Activated T-helper 9 cell treated with anti-CD3 and anti-CD28 coated beads, Interleukin-2, amount 50 U/mL, for 16 hours (primary cell): ENCODE measurements around the gene LATS2.
A peak's percentile ranks its signal among the peaks of the same experiment; 100 is the strongest.
"Not testable (repeated sequence)": the region's sequence is repeated elsewhere in the genome, so short reads cannot be mapped to it uniquely, and the experiment has no call there.

Experiments used
- DNase-seq: peaks from one replicate; pipeline ENCODE4 v3.0.0-alpha.2; 2020; ENCODE audit warnings: low read depth

Gene LATS2

DNA sequence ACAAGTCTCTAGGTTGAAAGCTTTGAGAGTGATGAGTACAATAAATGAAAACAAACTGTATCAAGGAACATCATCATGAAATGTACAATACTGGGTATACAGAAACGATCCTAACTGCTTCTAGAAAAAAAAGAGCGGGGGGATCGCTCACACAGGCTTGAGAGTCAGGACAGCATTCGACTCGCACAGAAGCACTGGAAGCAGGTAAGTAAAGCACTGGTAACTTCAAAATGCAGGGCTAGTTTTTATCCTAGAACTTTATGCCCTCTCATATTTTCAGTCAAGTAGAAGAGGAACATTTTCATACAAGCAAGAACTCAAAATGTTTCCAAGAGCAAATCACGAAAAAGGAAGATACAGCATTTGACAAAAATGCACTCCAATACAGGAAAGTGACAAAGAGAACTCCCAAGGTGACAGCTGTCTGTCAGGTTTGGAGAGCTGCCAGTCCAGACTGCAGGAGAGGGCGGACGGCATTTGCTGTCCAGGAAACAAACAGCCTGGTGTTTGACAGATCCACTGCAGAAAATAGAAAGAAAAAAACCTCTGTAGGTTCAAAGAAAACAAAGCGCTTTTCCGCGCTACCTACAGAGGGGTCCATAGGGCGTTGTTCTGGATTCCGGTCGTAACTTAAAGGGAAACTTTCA lies 100.6 kb downstream of the LATS2 start:
- DNase-seq, result no peak

DNA sequence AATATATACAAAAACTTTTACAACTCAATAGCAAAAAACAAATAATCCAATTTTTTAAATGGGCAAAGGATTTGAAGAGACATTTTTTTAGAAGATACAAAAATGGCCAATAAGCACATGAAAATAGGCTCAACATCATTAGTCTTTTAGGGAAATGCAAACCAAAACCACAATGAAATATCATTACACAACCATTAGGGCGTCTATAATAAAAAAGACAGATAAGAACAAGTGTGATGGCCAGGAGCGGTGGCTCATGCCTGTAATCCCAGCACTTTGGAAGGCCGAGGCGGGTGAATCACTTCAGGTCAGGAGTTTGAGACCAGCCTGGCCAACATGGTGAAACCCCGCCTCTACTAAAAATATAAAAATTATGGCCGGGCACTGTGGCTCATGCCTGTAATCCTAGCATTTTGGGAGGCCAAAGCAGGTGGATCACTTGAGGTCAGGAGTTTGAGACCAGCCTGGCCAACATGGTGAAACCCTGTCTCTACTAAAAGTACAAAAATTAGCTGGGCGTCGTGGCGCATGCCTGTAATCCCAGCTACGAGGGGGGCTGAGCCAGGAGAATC lies 104.3 kb downstream of the LATS2 start:
- DNase-seq, result not testable (repeated sequence)

DNA sequence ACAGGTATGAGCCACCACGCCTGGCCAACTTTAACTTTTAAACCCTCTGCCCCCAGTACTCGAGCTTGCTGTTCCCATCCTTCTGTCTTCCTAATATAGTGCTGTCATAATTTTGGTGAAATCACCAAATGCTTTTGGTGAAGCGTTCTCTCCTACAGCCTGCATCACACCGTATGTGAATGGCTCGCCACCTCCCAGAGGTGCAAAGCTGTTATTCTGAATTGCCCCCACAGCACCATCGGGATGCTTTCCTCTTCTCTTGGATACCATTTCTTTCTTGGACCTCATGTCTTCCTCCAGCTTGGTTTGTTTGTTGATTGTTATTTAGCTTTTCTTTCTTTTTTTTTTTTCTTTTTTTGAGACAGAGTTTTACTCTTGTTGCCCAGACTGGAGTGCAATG lies 105.9 kb downstream of the LATS2 start:
- DNase-seq, result no peak

DNA sequence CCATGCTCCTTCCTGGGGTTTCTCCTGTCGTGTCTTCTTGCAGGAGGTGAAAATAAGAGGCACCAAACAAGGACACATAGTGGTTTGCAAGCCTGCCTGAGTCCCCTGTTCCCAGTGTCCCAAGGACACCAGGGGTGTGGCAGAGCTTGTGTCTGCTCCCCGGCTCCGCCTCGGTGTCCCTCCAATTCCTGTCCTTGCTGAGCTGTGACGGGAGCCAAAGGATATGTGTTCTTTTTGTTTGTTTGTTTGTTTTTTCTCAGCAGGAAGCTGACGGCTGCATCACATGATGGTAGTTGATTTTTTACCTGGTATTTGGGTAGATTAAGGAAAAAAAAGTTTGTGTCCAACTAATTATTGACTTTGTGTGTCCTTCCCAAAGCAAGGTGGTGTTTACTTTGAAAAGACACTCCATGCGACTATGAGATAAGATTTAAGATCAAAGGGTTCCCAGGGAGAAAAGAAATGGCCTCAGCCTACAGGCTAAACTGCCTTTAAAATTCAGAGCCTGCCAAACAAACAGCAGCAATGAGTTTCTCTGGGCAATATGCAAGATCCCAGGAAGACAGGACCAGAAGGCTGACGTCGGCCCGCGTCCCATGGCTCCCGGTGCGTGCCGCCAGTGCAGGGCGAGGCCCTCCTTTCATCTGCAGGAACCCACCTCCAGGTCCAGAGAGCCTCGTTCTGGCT lies 108.0 kb downstream of the LATS2 start:
- DNase-seq, result no peak

DNA sequence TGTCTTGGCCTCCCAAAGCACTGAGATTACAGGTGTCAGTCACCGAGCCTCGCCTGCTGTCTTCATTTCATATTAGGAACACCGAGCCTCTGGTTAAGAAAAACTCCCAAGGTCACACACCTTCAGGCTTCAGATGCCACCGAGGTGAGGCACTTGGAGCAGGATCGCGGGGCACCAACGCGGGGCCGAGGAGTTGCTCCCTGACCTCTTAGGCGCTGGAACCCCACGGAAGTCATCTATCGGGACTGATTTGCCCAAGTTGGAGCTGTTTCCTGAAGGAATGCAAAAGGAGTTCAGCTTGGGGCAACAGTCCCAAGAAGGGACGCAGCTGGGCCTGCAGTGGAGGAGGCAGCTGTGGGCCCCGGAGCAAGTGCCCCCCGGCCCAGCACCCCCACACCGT lies 108.5 kb downstream of the LATS2 start:
- DNase-seq, result no peak

DNA sequence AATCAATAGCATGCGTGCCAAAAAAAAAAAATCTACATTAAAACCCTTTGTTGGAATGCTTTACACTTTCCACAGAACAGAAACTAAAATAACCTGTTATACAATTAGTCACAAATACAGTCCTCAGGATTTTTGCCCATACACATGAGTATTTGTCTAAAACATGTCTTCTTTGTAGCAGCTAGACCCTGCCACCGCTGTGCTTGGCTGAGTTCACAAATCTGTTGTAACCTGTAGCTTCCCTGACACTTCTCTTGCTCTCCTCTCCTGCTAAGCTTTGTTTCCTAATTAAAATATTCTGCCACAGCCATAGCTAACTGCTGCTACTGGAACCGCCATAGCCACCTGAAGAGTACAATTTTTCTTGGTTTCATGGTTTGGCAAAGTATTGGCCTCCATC lies 113.4 kb downstream of the LATS2 start:
- DNase-seq, result not testable (repeated sequence)

DNA sequence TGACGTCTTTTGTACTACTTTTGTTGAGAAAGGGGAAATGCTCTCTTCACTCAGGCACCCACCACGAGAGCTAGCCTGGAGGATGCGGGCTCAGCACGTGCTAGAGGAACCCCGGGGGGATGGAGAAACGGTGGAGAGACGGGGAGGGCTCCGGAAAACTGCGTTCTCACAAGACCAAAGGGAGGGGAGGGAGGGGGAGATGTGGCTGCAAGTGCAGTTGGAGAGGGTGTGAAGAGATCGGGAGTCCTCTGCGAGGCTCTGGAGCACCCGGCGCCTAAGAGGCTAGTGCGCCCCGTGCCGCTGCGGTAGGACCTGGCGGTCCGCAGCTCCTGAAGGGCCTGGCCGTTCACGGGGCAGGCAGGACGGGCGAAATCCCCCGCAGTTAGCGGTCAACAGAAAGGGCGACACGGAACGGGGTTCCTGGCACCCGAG lies 115.4 kb downstream of the LATS2 start:
- no peak for DNase-seq

DNA sequence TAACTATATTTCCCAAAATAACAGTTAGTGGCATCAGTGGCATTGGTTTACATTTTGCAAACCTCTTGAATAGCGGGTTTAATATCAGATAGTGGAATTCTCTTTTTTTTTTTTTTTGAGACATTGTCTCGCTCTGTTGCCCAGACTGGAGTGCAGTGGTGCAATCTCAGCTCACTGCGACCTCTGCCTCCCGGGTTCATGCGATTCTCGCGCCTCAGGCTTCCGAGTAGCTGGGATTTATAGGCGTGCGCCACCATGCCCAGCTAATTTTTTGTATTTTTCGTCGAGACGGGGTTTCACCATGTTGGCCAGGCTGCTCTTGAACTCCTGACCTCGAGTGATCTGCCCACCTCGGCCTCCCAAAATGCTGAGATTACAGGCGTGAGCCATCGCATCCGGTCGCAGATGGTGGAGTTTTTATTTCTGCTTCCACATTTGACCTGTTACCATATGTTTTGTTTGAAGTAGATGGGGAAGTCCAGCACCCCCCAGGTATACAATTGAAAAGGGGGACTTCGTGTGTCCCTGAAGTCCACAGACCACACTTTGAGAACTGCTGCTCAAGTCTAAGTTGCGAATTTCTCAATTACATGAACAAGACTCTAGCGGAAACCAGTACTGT lies 118.3 kb downstream of the LATS2 start:
- DNase-seq, result no peak

DNA sequence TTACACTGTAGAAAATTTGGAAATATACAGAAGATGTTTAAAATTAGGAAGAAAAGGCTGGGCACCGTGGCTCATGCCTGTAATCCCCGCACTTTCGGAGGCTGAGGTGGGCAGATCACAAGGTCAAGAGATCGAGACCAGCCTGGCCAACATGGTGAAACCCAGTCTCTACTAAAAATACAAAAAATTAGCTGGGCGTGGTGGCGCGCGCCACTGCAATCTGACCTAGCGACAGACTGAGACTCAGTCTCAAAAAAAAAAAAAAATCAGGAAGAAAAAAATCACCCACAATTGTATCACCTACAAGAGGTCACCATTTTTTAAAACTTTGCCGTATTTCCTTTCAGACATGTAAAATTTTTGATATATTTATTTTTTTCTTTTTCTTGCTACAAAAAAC lies 120.9 kb downstream of the LATS2 start:
- DNase-seq, result not testable (repeated sequence)

DNA sequence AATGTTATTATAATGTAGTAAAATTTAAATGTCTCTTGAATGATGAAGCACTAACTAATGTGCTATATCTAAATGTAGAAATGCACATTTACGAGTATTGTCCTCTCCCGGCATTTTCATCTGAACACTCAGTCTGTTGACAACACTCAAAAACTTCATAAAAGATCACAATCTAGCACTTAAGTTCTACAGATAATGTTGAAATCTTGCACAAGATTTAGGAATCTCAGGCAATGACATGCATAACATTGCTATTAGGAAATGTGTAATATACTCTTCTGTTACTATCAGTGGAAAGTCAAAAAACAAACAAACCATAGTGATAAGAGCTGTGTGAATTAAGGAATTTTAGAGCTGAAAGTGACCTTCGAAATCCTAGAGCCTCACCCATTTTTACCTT lies 121.3 kb downstream of the LATS2 start:
- no peak for DNase-seq

DNA sequence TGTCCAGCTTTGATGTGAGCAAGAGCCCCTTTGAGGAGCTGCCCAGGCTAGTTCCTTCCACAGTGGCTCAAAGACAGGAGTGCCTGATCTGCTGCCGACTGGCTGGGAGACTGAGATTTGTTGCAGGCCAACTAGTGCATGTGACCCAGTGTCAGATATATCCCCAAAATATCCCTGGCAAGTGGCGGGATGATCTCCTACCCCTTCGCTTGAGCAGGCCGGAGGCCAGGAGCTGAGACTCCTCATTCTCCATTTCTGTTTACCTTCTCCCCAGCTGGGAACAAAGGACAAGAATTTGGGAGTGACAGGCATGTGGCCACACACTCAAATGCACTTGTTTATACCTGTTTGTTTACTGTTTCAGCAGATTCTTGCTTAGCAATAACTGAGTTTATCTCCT lies 121.7 kb downstream of the LATS2 start:
- DNase-seq, result no peak

DNA sequence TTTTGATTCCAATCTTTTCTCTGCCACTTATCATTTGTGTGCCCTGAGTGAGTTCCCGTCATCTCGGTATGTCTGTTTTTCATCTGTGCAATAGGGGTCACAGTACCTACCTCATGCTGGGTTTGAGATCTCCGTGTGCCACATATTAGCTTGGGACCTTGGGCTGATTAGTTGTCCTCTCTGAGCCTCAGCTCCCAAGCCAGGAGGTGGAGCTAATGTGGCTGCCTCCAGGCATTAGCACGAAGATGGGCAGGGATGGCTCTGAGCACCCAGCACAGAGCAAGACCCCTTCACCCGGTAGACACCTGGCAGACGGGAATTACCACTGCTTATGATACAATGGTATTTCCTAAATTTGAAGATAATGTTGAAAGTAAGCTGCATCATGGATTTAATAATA lies 123.1 kb downstream of the LATS2 start:
- no peak for DNase-seq

DNA sequence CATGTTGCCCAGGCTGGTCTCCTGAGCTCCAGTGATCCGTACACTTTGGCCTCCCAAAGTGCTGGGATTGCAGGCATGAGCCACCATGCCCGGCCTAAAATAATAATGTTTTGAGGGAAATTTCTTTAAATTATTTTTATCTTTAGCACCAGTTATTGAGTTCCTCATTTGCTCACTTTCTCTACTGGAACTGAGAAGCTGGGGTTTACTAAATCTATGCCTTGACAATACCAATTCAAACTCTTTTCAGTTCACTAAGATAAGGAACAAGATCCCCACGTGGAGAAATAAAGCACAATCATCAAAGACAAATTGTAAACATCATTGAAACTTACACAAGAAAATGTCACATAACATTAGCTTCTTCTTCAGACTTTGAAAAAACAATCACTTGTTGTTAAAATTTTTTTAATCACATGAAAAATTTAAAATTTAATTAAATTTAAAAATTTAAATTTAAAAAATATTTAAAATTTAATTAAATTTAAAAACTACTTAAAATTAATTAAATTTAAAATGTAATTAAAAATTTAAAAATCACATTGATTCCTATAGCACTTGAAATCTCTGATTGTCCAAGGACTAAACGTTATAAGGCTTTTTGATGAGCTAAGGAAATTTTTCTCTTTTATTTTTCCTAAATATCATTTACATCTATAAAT lies 133.7 kb downstream of the LATS2 start:
- DNase-seq, result no peak

DNA sequence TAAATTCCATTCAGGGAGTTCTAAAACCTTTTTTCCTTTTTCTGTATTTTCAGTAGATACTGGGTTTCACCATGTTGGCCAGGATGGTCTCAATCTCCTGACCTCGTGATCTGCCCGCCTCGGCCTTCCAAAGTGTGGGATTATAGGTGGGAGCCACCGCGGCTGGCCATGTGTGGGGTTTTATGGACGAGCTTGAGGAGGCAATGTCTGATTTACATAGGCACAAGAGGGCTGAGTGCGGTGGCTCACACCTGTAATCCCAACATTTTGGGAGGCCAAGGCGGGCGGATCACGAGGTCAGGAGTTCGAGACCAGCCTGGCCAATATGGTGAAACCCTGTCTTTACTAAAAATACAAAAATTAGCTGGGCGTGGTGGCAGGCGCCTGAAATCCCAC lies 136.0 kb downstream of the LATS2 start:
- DNase-seq, result not testable (repeated sequence)

DNA sequence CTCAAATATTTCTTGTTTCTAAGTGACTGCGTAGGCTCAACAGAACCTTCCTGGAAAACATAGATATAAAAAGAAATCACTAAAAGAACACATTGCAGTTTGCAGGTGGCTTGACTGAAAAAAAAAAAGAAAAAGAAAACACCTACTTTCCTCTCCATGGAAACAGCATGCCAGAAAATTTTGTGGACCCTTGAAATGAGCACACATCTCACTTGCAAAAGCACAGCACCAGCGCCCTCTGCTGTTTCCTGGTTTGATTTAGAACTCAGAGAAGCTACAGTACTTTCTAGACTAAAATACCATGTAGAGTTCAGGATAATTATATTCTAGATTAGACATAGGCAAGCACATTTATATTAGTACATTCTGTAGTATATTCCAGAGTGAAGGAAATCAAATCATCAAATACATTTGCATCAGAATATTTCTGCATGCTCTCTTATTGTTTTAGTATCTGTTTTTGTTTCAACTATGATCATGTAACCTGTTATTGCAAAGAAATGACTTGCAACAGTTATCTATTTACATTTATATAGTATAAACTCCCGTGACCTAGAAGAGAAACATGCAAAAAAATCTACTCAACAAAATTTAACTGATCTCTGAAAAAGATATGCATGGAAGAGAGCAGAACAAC lies 136.5 kb downstream of the LATS2 start:
- DNase-seq, result peak; percentile 35

DNA sequence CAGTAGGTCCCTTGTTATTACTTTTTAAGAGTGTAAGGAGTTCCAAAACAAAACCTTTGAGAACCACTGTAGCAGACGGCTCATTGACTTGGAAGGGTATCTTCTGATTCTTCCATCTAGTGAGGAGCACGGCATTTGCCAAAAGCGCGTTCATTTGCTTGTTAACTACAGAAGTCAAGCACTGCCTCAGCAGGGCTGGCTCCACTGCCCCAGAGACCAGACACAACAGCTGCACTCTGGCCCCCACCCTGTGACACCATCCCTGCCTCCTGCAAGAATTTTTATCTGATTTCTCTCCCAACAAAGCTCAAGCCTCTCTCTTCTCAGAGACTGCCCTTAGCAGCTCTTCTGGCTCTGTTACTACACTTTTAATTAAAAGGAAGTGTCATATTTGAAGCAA lies 138.1 kb downstream of the LATS2 start:
- no peak for DNase-seq
